ENCODE data around the gene TCHP. TPM values are rescaled to one million over a fixed set of nuclear protein-coding genes. Genes with fewer than 3 reads are reported as not detected.

The TCHP gene
- total RNA-seq, 4 donors from 2014 or later: 5.9 to 23.2 (median 13.8) TPM

GRCh38 chr12:109890620-109891170 lies 9.4 kb upstream of the TCHP start:
- TF ChIP-seq, protein P1, sequence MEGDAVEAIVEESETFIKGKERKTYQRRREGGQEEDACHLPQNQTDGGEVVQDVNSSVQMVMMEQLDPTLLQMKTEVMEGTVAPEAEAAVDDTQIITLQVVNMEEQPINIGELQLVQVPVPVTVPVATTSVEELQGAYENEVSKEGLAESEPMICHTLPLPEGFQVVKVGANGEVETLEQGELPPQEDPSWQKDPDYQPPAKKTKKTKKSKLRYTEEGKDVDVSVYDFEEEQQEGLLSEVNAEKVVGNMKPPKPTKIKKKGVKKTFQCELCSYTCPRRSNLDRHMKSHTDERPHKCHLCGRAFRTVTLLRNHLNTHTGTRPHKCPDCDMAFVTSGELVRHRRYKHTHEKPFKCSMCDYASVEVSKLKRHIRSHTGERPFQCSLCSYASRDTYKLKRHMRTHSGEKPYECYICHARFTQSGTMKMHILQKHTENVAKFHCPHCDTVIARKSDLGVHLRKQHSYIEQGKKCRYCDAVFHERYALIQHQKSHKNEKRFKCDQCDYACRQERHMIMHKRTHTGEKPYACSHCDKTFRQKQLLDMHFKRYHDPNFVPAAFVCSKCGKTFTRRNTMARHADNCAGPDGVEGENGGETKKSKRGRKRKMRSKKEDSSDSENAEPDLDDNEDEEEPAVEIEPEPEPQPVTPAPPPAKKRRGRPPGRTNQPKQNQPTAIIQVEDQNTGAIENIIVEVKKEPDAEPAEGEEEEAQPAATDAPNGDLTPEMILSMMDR (IDR thresholded peaks at IDR 0.05; ENCODE audit: low read depth): no peak

DNA sequence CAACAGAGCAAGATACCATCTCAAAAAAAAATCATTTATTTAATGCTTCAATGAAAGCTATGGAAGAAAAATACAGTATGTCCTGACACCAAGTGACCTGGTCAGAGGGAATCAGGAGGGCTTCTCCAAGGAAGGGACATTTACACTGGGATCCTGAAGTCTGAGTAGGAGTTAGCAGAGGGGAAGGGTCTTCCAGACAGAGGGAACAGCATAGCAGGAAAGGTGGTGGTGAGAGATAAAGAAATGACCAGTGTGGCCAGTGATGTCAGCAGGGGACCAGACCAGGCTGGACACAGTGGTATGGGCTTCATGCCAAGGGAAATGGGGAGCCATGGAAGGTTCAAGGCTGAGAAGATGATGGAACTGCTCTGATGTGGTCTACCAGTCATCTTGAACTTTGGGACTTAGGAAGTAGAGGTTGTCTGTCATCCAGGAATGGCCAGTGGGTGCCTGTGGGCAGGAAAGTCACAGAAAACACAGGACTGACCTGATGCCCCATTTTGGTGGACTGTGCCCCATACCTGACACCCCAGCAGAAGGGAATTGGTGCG lies 7.8 kb upstream of the TCHP start:
- TF ChIP-seq, protein P1 (IDR thresholded peaks at IDR 0.05; ENCODE audit: low read depth): no peak

DNA sequence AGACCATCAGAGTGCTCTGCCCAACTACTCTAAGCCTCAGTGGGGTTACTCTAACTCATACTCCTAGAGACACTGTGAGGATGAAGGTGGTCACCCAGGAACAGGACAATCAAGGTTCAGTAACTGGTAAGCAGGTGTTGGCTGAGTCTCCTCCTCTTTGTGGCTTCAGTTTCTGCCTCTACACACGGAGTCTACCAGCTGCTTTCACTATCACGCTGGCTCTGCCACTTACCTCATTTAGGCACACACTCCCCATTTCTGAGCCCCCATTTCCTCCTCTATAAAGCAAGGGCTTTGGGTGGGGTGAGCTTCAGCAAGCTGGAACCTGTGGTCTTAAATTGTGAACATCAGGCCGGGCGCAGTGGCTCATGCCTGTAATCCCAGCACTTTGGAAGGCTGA lies 7.3 kb upstream of the TCHP start:
- TF ChIP-seq, protein P1 (IDR thresholded peaks at IDR 0.05; ENCODE audit: low read depth): no peak

DNA sequence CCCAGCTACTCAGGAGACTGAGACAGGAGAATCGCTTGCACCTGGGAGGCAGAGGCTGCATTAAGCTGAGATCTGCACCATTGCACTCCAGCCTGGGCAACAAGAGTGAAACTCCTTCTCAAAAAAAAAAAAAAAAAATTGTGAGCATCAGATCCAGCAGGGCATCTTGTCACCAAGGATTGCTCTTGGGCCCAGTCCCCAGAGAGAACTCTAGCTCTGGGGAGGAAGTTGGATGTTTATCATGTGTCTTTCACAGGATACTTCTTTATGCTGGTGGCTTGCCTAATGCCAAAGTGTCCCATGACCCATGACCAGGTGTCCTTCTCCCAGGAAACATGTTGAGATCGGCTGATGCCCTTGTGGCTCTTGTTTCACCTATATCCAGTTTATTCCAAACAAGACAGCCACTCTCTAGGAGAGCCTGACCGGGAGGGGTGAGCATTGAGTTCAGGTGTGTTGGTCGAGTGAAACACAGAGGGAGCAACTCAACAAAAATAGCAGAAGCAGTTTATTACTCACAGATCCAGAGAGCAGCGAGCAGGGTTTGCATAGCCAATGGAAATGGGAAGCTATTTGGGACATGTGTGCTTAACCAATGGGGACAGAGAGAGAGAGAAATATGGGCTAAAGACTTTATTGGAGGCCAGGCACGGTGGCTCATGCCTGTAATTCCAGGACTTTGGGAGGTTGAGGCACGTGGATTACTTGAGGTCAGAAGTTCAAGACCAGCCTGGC lies 6.6 kb upstream of the TCHP start:
- TF ChIP-seq, protein P1 (IDR thresholded peaks at IDR 0.05; ENCODE audit: low read depth): no peak

DNA sequence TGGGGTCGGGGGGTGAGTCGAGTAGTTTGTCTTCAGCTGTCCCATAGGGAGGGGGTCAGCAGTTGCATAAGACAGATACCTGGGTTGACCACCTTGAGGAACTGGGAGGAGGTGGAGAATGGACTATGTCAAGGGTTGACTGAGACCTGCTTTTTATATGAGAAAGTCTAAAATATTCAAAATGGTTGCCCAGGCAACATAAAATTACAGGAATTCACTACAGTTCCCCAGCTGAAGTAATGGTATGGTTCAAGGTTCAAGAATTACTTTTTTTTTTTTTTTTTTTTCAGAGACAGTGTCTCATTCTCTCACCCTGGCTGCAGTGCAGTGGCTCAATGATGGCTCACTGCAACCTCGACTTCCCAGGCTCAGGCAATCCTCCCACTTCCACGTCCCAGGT lies 5.1 kb upstream of the TCHP start:
- TF ChIP-seq, protein P1 (IDR thresholded peaks at IDR 0.05; ENCODE audit: low read depth): no peak

GRCh38 chr12:109896188-109896587 lies 3.9 kb upstream of the TCHP start:
- TF ChIP-seq, protein P1 (IDR thresholded peaks at IDR 0.05; ENCODE audit: low read depth): no peak

DNA sequence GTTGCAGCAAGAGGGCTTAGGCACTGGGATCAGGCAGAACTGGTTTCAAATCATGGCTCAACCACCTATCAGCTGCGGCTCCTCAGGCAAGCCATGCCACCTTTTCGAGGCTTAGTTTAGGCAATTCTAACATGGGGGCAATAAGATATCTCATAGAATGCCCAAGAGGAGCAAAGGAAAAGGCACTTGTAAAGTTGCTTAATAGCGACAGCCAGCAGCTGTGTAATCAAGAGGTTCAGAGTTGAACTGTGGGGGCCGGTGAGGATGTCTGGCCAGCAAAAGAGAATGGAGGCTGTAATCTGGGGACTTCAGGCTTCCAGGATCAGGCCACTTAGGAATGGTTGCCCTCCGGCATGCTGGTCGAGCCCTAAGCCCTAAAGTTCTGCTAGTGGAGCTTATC lies 3.0 kb upstream of the TCHP start:
- TF ChIP-seq, protein P1 (IDR thresholded peaks at IDR 0.05; ENCODE audit: low read depth): no peak
